ENCODE results near the gene PLEKHG4B. TPM values are rescaled to one million over a fixed set of nuclear protein-coding genes. Genes with fewer than 3 reads are reported as not detected.
A peak's percentile ranks its signal among the peaks of the same experiment; 100 is the strongest.

Gene PLEKHG4B
- polyA plus RNA-seq, 1 donor from 2014 or later, result 0.78 TPM

GRCh38 chr5:142246-142810 is 50.4 kb downstream of the PLEKHG4B start:
- no peak overlapping the region for H3K9ac ChIP-seq (ENCODE audit: low read length)
- no peaks in the 10 kb centered on the region for H3K36me3 ChIP-seq (ENCODE audit: insufficient read depth, low read length)
- H2AFZ ChIP-seq (ENCODE audit: low read depth, low read length), result no peak overlapping the region
- TF ChIP-seq CTCF (IDR thresholded peaks at IDR 0.05; ENCODE audit: poor library complexity, severe bottlenecking), result peak; percentile 29
- peak; percentile 23 for TF ChIP-seq RAD21 (conservative IDR thresholded peaks at IDR 0.05)
- no peak for TF ChIP-seq MXI1 (conservative IDR thresholded peaks at IDR 0.05; ENCODE audit: poor library complexity, severe bottlenecking)
- no peaks in the 10 kb centered on the region for H3K27me3 ChIP-seq (ENCODE audit: insufficient read depth, low read depth, low read length)
- H3K9me3 ChIP-seq (ENCODE audit: low read length), result peaks cover 5% of the 10 kb centered on the region
- no peaks in the 10 kb centered on the region for H3F3A ChIP-seq (ENCODE audit: insufficient read depth, low read length, poor library complexity, severe bottlenecking)
- H3K4me2 ChIP-seq (ENCODE audit: low read length), result no peak overlapping the region
- no peak overlapping the region for H3K27ac ChIP-seq (ENCODE audit: low read length)
- no peak overlapping the region for H3K4me3 ChIP-seq (ENCODE audit: low read length)
- no peaks in the 10 kb centered on the region for H4K20me1 ChIP-seq (ENCODE audit: insufficient read depth)
- H3K79me2 ChIP-seq (replicated peaks; ENCODE audit: insufficient read depth, low read length), result no peaks in the 10 kb centered on the region
- H3K9me2 ChIP-seq (ENCODE audit: insufficient read depth, low read length), result no peaks in the 10 kb centered on the region

- Histone ChIP-seq H3F3A (ENCODE audit: insufficient read depth, low read length, poor library complexity, severe bottlenecking) (no peaks in the 10 kb centered on the region), H3K27ac (ENCODE audit: low read length) (no peak overlapping the region), H3K9me2 (ENCODE audit: insufficient read depth, low read length) (no peaks in the 10 kb centered on the region), H4K20me1 (ENCODE audit: insufficient read depth) (no peaks in the 10 kb centered on the region), H2AFZ (ENCODE audit: low read depth, low read length) (no peak overlapping the region), H3K9me3 (ENCODE audit: low read length) (peaks cover 8% of the 10 kb centered on the region), H3K27me3 (ENCODE audit: insufficient read depth, low read depth, low read length) (no peaks in the 10 kb centered on the region), H3K79me2 (replicated peaks; ENCODE audit: insufficient read depth, low read length) (no peaks in the 10 kb centered on the region), H3K4me2 (ENCODE audit: low read length) (no peak overlapping the region), H3K9ac (ENCODE audit: low read length) (no peak overlapping the region), H3K4me3 (ENCODE audit: low read length) (no peak overlapping the region), H3K36me3 (ENCODE audit: insufficient read depth, low read length) (no peaks in the 10 kb centered on the region)
- TF ChIP-seq, protein P1, sequence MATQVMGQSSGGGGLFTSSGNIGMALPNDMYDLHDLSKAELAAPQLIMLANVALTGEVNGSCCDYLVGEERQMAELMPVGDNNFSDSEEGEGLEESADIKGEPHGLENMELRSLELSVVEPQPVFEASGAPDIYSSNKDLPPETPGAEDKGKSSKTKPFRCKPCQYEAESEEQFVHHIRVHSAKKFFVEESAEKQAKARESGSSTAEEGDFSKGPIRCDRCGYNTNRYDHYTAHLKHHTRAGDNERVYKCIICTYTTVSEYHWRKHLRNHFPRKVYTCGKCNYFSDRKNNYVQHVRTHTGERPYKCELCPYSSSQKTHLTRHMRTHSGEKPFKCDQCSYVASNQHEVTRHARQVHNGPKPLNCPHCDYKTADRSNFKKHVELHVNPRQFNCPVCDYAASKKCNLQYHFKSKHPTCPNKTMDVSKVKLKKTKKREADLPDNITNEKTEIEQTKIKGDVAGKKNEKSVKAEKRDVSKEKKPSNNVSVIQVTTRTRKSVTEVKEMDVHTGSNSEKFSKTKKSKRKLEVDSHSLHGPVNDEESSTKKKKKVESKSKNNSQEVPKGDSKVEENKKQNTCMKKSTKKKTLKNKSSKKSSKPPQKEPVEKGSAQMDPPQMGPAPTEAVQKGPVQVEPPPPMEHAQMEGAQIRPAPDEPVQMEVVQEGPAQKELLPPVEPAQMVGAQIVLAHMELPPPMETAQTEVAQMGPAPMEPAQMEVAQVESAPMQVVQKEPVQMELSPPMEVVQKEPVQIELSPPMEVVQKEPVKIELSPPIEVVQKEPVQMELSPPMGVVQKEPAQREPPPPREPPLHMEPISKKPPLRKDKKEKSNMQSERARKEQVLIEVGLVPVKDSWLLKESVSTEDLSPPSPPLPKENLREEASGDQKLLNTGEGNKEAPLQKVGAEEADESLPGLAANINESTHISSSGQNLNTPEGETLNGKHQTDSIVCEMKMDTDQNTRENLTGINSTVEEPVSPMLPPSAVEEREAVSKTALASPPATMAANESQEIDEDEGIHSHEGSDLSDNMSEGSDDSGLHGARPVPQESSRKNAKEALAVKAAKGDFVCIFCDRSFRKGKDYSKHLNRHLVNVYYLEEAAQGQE (IDR thresholded peaks at IDR 0.05; ENCODE audit: borderline replicate concordance), result no peak
- no peak for TF ChIP-seq MXI1 (conservative IDR thresholded peaks at IDR 0.05; ENCODE audit: poor library complexity, severe bottlenecking)
These were observed 51.1 kb downstream of the PLEKHG4B start for GRCh38 chr5:143041-143440.

- H3K27ac ChIP-seq (ENCODE audit: low read length), result no peak overlapping the region
- no peaks in the 10 kb centered on the region for H3K36me3 ChIP-seq (ENCODE audit: insufficient read depth, low read length)
- no peaks in the 10 kb centered on the region for H3K79me2 ChIP-seq (replicated peaks; ENCODE audit: insufficient read depth, low read length)
- no peak overlapping the region for H3K4me3 ChIP-seq (ENCODE audit: low read length)
- H3F3A ChIP-seq (ENCODE audit: insufficient read depth, low read length, poor library complexity, severe bottlenecking), result no peaks in the 10 kb centered on the region
- H3K4me2 ChIP-seq (ENCODE audit: low read length), result no peak overlapping the region
- H4K20me1 ChIP-seq (ENCODE audit: insufficient read depth), result no peaks in the 10 kb centered on the region
- TF ChIP-seq, protein P1 (IDR thresholded peaks at IDR 0.05; ENCODE audit: borderline replicate concordance), result no peak
- no peak for TF ChIP-seq POLR2AphosphoS5 (IDR thresholded peaks at IDR 0.05)
- TF ChIP-seq SMC3 (conservative IDR thresholded peaks at IDR 0.05; ENCODE audit: poor library complexity), result no peak
- TF ChIP-seq TAF1 (IDR thresholded peaks at IDR 0.05; ENCODE audit: low read depth), result no peak
- TF ChIP-seq RAD21 (conservative IDR thresholded peaks at IDR 0.05), result no peak
- no peak for TF ChIP-seq EP300 (conservative IDR thresholded peaks at IDR 0.05; ENCODE audit: poor library complexity, severe bottlenecking)
- TF ChIP-seq EZH2 (IDR thresholded peaks at IDR 0.05; ENCODE audit: borderline replicate concordance, insufficient read depth, low read length, poor library complexity, severe bottlenecking), result no peak
- no peak for TF ChIP-seq MXI1 (conservative IDR thresholded peaks at IDR 0.05; ENCODE audit: poor library complexity, severe bottlenecking)
- TF ChIP-seq CTCF (IDR thresholded peaks at IDR 0.05; ENCODE audit: poor library complexity, severe bottlenecking), result no peak
- H3K9ac ChIP-seq (ENCODE audit: low read length), result no peak overlapping the region
- H3K9me3 ChIP-seq (ENCODE audit: low read length), result peaks cover 8% of the 10 kb centered on the region
- H3K9me2 ChIP-seq (ENCODE audit: insufficient read depth, low read length), result no peaks in the 10 kb centered on the region
- no peak overlapping the region for H2AFZ ChIP-seq (ENCODE audit: low read depth, low read length)
- no peaks in the 10 kb centered on the region for H3K27me3 ChIP-seq (ENCODE audit: insufficient read depth, low read depth, low read length)
These were observed 53.0 kb downstream of the PLEKHG4B start for GRCh38 chr5:144941-145340.
